Measurements from ENCODE around the gene NDST1.

GRCh38 chr5:150603052-150603451 is 95.1 kb downstream of the NDST1 start:
- TF ChIP-seq CTCF (IDR thresholded peaks at IDR 0.05 in 2 of 3, conservative IDR thresholded peaks at IDR 0.05 in 1 of 3; ENCODE audit: borderline replicate concordance in 1 of 3, insufficient read depth in 1 of 3, low read depth in 2 of 3, low read length in 2 of 3) (no peak), ATF3 (IDR thresholded peaks at IDR 0.05) (no peak), POLR2A (IDR thresholded peaks at IDR 0.05; ENCODE audit: borderline replicate concordance, extremely low read depth, insufficient read depth, insufficient read length) (no peak), ELF1 (IDR thresholded peaks at IDR 0.05; ENCODE audit: borderline replicate concordance, low read depth) (no peak), EZH2phosphoT487 (IDR thresholded peaks at IDR 0.05; ENCODE audit: borderline replicate concordance) (no peak), EGR1 (IDR thresholded peaks at IDR 0.05; ENCODE audit: low read depth) (no peak)
